Activated CD4-positive, CD25-positive, alpha-beta regulatory T cell treated with anti-CD3 and anti-CD28 coated beads, Interleukin-2, amount 50 U/mL, for 24 hours (primary cell): Measurements from ENCODE around the gene TRA2B.
"Not testable (repeated sequence)": the region's sequence is repeated elsewhere in the genome, so short reads cannot be mapped to it uniquely, and the experiment has no call there.

Experiments
- ATAC-seq, 2 donors: fragments of 150-1000 bp; cut with Tn5 transposase; one replicate each; pipeline ENCODE4 v1.10.0; 2021; ENCODE audit warnings: mild to moderate bottlenecking in 1 of 2, moderate library complexity in 1 of 2

The TRA2B gene

DNA sequence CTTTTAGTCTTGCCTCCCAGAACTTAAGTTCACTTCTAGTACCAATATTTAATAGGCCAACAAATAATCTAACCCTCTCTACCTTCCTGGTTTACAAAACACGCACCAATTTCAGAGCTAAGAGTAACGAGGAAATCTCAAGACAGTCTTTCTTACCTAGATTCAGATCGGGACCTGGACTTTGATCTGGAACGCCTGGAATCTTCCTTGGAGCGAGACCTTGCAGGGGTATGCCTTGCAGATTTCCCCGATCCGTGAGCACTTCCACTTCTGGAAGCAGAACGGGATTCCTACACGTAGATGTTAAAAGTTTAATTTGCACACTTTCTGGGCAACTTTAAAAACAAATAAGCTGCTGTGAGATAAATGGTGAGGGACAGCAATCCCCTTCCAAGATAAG lies 11.4 kb downstream of the TRA2B start:
- no peak for ATAC-seq

DNA sequence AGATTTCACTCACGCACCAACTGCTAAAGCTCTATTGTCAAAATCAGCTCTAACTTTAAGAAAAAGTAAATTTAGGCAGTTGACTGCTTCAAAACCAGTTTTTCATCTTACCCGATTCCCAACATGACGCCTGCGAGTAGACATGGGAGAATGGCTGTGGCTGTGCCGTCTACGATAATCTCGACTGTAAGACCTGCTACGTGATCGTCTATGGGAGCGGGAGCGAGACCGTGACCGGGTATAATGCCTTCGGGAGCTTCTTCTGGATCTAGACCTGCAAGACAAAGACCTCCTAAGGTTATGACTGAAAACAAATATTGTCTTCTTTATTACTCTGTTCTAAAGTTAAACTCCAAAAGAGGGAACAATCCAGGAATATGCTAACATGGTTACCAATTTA lies 12.5 kb downstream of the TRA2B start:
- no peak for ATAC-seq

DNA sequence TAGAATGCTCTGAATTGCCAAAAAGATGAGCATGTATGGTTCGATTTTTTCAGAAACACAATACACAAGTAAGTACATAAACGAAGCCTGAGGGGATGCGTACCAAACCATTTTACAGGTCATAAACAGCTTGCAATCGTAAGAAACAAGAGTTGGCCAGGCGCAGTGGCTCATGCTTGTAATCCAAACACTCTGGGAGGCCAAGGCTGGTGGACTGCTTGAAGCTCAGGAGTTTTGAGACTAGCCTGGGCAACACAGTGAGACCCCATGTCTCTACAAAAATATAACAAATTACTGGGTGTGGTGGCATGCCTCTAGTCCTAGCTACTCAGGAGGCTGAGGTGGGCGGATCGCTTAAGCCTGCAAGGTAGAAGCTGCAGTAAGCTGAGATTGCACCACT lies 13.4 kb downstream of the TRA2B start:
- ATAC-seq = no peak

DNA sequence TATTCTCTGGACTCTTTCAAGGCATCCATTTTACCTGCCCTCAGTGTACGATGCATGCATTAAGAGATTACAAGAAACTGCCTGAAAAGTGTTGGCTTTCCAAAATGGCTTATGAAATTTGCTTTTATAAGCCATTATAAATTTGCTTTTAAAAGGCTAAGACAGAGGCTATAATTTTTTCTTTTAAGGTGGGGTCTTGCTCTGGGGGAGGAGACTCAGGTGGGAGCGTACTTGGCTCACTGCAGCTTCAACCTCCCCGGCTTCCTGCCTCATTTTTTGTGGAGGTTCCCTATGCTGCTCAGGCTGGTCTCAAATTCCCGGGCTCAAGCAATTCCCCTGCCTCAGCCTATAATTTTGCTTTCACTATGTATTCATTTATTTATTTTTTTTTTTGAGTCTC lies 17.6 kb downstream of the TRA2B start:
- ATAC-seq = no peak

DNA sequence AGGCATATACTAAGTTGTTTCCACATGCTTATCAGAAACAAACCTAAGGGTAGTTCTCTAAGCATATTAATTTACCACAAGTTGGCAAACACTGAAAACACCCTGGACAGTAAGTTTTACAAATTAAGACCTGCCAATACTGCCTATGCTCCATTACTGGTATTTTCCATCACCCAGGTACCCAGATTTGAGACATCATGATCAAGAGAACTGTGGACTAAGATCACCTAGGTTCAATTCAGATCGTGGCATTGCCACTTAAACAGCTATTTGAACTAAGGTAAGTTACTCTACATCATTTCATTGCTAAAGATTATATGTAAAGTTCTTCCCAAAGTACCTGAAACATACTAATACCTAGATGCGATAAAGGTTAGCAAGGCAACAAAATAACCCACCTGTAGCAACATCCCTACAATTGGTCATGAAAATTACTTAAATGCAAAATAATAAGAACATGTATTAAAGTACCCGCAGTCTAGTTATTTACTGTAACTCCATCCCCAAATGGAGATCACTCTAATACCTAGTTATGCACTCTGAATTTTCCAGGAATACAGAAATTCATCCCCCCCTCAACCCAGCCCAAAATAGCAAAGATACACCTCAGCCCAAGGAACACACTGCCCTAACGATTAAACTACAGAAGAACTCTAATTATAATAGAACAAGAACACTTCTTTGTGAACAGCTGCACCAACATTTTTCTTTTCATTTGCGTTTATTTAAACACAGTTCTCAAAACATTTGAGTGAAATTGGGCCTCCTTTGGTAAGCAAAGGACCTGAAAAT lies 21.6 kb downstream of the TRA2B start:
- ATAC-seq = no peak

DNA sequence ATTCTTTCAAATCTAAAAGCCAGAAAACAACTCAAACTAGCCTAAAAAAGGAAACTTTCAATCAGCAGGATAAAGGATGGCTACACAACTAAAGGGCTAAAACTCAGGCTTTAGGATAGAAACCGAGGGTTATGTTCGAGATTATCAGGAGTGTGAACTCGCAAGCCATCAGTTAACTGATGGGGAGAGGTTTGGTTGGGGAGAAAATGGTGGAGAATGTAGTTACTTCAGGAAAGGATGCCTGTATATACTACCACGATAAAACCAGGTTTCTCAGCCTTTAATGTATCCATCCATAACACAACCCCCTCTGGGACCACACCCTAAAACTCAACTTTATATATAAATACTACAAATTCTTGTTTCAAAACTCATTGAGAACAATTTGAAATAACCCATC lies 22.2 kb downstream of the TRA2B start:
- ATAC-seq = no peak

DNA sequence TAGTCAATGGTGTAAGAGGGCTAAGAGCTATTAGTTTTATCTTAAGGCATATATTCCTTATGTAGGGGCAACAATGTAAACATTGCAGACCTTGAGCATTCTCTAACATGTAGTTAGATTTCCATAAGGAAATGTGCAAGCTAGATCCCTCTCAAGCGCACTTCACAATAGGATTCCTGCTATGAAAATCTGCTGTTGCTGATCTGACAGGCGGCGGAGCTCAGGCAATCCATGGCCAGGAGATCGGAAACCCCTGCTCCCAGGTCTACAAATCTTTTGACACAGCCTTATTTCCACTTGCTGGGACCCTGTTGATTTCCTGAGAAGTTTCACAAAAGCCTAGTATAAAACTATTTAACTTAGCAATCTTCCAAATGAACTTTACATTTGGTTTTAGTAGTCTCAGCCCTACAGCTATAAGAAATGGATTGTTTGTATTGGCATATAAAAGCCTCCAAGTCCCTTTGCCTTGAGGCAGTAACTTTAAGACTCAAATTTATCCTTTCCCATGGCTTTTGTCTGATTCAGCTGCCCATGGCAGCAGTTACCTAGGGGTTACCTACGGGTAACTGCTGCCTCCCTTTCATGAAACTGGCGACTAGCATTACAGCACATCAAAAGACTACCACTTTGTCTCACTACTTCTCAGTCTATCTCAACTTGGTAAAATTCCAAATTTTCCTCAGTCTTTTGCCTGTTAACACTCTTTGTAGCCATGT lies 22.7 kb downstream of the TRA2B start:
- no peak for ATAC-seq

DNA sequence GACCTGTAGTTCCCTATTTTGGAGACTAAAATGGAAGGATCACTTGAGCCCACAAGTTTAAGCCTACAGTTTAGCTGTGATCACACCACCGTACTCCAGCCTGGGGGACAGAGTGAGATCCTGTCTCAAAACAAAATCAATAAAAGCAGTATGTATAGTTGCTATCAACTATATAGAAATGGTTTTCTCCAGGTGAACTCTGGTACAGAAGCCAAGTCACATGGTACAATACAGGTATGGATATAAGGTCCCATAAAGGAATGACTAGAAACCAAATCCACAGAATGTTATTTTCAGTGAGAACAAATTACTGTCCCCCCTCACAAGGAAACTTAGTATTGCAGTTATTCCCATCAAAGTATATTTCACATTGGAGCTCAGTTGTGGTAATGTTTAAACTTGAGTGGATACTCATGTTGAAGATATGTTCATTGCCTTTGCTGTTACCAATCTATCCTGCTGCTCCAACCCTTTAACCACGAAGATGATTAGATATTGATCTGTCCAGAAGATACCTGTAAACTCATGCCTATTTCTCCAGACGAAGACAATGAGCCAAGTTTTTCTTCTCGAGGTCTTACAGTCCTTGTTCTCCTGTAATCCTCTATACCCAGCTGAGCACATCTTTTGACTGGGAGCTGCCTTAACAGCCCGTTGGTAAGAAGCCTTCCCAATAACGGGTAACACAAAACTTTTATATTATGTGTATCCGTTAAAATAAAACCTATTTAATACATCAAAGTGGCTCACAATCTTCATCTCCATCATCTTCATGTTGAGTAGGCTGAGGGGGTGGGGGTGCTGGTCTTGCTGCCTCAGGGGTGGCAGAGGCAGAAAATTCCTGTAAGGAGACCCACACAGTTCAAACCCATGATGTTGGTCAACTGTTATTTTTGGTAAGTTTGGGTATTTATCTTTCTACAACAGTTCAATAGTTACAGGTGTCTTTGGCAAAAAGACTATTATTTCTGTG lies 24.6 kb downstream of the TRA2B start:
- no peak for ATAC-seq

DNA sequence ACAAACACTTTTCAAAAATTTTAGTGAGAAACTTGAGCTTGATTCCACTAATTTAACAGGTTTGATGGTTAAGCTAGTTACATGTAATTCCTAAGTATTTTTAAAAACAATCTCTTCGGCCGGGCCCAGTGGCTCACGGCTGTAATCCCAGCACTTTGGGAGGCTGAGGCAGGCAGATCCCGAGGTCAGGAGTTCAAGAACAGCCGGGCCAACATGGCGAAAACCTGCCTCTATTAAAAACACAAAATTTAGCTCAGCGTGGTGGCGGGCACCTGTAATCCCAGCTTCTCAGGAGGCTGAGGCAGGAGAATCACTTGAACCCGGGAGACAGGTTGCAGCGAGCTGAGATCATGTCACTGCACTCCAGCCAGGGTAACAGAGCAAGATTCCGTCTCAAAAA lies 25.3 kb downstream of the TRA2B start:
- ATAC-seq = no peak

DNA sequence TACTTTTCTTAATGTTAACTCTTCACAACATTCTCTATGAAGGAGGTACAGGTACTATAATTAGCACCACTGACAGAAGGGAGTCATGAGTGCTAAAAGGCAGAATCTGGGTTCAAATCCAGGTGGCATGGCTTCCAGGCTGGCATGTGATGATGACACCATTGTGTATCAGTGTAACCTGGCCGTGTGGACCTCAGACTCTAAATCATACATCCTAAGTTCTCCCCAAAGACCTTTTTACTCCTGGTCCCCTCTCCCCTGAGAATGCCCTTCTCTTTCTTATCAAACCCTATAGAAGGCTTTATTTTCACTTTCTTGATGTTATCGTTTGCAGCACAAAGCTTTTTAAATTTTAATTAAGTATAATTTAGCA lies 26.8 kb downstream of the TRA2B start:
- not testable (repeated sequence) for ATAC-seq

DNA sequence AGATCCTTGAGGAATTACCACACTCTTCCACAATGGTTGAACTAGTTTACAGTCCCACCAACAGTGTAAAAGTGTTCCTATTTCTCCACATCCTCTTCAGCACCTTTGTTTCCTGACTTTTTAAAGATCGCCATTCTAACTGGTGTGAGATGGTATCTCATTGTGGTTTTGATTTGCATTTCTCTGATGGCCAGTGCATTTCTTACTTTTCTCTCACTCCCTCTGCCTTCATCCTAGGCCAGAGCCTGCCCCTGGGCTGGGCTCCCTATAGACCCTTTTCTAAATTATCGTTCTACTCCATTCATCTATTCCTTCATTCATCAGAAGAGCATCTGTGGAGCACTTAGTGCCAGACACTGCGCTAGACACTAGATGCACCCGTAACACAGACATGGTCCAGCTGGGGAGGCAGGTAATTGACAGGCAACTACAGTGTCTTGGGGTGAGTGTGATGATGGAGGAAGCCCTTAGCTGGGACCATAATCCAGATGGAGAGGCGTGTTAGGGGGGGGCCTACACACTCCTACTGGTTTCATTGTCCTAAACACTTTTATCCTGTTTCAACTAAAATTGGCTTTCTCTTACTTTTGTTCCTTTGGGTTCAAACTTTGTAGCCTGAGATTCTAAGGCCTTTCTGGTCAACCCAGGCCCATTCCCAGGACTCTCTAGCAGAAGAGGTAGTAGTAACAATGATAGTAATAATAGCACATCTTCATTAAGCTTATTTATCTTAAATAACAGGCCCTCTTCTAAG lies 27.3 kb downstream of the TRA2B start:
- peak in 1 of 2 donors; percentile 7 for ATAC-seq

DNA sequence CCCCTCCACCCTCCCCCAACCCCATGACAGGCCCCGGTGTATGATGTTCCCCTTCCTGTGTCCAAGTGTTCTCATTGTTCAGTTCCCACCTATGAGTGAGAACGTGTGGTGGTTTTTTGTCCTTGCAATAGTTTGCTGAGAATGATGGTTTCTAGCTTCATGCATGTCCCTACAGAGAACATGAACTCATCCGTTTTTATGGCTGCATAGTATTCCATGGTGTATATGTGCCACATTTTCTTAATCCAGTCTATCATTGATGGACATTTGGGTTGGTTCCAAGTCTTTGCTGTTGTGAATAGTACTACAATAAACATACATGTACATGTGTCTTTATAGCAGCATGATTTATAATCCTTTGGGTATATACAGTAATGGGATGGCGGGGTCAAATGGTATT lies 27.9 kb downstream of the TRA2B start:
- not testable (repeated sequence) for ATAC-seq

DNA sequence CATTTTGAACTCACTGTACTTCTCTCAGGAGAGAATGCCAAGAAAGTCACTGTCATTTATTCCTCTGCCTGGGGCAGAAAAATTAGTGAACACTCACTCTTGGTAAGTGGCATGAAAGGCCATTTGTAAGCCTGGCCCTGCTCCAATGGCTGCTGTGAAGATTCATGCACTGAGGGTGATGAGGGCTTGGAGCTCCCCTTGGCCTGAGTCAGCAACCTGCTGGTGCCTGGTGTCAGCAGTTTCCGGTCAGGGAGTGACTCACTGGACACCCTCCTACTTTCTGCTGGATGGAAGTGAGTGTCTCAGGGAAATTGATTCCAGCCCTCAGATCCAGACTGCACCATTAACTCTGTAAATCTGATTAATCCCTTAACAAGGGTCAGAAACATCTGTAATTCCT lies 37.6 kb downstream of the TRA2B start:
- no peak for ATAC-seq

DNA sequence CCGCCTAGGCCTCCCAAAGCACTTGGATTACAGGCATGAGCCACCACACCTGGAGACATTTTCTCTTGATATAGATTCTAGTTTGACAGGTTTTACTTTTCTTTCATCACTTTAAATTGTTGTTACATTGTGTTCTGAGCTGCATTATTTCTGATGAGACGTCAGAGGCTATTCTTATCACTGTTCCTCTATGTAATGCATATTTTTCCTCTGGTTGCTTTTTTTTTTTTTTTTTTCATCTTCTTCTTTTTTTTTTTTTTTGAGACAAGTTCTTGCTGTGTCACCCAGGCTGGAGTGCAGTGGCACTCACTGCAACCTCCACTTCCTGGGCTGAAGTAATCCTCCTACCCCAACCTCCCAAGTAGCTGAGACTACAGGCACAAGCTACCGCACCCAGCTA lies 41.2 kb downstream of the TRA2B start:
- ATAC-seq = no peak

DNA sequence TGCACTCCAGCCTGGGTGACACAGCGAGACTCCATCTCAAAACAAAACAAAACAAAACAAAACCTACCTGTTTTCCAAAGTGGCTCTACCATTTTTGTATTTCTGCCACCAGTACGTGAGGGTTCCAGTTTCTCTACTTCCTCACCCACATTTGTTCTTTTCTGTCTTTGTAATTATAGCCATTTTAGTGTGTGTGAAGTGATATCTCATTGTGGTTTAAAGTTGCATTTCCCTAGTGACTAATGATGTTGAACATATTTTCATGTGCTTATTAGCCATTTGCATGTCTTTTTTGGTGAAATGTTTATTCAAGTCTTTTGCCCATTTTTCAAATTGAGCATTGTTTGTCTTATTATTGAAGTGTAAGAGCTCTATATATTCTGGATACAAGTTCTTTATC lies 50.7 kb downstream of the TRA2B start:
- no peak for ATAC-seq

DNA sequence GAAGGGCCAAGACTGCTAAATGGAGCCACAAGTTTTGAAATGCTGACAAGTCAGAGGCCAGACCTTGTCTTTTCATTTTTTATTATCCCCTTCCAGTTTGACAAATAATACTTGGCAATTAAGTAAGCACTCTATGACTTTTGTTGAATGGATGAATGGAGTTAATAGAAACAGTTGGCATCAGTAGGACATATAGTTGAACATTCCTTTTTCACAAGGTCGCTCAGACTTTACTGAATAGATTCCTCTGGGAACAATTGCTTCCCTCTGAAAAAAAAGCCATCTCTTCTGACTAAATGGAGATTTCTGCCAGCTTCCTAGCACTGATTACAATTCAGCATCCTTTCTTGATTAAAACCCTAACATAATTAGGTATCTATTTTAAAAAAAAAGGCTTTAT lies 53.2 kb downstream of the TRA2B start:
- no peak for ATAC-seq

DNA sequence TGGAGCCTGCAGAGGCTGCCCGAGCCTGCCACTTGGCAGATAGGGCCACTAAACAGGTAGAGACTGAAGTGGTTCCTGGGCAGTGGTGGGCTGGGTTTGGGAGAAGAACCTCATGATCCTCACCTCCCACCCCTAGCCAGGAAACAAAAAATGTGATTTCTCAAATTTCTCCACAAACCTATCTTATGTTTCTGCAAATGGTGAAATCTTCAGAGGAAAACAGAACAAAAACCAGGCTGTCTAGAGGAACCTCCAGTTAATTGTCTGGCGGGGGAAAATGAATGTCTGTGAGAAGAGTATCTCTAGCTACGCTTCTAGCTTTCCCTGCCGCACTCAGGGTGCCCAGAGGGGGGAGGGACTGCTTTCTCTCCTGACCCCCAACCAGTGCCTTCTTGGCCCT lies 55.9 kb downstream of the TRA2B start:
- ATAC-seq = no peak

DNA sequence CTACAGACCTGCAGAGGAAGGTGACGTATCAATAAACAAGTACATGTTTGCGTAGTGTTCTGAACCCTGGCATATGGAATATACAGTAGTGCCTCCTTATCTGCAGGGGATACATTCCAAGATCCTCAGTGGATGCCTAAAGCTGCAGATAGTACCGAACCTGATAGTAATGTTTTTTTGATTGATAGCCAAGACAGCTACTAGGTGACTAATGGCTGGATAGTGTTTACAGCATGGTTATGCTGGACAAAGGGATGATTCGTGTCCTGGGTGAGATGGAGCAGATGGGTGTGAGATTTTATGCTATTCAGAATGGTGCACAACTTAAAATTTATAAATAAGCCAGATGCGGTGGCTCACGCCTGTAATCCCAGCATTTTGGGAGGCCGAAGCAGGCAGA lies 57.2 kb downstream of the TRA2B start:
- ATAC-seq = no peak

DNA sequence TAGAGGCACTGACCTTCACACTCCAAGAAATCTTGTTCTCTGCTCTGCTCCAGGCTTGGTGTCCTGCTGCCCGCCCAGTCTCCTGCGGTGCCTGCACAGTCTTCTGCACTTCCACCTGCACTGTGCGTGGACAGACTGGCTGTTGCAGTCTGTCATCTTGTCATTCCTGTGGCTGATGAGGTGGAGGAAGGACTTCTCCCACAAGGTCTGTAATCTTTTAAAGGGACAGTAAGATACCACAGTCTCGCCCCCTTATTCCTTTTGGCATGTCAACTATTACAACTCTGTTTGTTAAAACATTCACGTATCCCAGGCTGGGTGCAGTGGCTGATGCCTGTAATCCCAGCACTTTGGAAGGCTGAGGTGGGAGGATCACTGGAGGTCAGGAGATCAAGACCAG lies 58.9 kb downstream of the TRA2B start:
- ATAC-seq = no peak

DNA sequence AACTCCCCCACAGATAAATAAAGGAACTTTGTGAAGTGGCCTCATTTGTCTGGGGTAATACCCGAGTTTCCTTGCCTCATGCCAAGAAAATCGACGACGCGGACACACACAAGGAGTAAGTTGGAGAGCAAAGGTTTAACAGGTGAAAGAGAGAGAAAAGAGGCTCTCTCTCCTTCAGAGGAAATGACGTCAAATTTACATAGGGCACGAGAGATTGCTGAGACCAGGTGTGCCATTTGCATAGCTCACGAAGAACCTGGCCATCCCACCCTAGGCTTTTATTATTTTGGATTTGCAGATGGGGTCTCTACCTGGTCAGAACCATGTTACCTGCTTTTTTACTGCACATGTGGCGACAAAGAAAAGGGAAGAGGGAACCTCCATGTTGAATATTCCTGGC lies 63.7 kb downstream of the TRA2B start:
- no peak for ATAC-seq

DNA sequence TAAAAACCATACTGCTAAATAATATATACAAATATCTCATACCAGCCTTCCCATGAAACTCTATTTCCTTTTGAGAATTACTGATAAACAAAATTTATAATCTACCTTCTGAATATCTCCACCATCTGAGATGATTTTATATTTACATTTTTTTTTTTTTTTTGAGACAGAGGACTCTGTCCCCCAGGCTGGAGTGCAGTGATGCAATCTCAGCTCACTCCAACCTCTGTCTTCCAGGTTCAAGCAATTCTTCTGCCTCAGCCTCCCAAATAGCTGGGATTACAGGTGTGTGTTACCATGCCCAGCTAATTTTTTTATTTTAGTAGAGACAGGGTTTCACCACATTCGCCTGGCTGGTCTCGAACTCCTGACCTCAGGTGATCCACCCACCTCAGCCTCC lies 70.2 kb downstream of the TRA2B start:
- ATAC-seq = no peak

DNA sequence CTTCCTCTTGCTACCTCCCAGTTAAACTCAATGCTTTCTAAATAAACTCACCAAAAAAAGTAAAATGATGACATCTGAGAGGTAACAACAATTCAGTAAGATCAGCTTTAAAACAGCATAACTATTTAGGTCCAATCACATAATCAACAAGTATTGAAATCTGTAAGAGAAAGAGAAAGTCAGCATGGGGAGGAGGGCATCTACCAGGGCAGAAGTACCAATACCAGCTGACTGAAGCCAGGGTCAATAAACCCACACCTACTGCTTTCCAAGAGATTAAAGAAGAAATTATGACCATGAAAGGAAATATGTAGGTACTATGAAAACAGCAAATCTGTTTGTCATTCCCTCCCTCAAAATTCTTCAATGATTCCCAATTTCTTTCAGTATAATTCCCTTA lies 70.8 kb downstream of the TRA2B start:
- no peak for ATAC-seq

DNA sequence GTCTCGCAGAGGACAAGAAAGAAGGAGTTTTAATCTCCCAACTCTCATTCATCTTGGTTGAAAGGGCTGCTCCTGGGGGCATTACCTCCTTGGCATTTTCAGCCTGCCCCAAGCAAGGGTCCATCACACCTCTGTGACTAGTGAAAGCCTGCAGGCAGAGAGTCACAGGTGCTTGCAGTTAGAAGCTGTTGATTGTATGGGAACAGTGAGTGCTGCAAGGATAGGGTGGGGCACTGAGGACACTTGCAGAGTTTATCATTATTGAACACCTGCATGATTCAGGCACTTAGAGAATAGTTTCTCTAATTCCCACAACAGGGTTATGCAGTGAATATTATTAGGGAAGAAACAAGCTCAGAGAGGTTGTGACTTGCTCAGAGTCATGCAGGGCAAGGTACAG lies 71.3 kb downstream of the TRA2B start:
- ATAC-seq = no peak
